ENCODE measurements around the gene RIPK1.
"Not testable (repeated sequence)": the region's sequence is repeated elsewhere in the genome, so short reads cannot be mapped to it uniquely, and the experiment has no call there.

The RIPK1 gene

GRCh38 chr6:3136292-3137011, 68.2 kb downstream of the RIPK1 start:
- DNase-seq (ENCODE audit: low spot score): no peak

- DNase-seq (ENCODE audit: low spot score): no peak
These were observed 68.9 kb downstream of the RIPK1 start for GRCh38 chr6:3137057-3137777.

GRCh38 chr6:3137873-3138272, 69.6 kb downstream of the RIPK1 start:
- DNase-seq (ENCODE audit: low spot score): not testable (repeated sequence)

- DNase-seq (ENCODE audit: low spot score): no peak
These were observed 70.0 kb downstream of the RIPK1 start for GRCh38 chr6:3138341-3138740.

- DNase-seq (ENCODE audit: low spot score): peak; percentile 75
These were observed 71.0 kb downstream of the RIPK1 start for GRCh38 chr6:3139090-3139903.

GRCh38 chr6:3140201-3140600, 71.9 kb downstream of the RIPK1 start:
- no peak for DNase-seq (ENCODE audit: low spot score)

GRCh38 chr6:3142536-3142935, 74.2 kb downstream of the RIPK1 start:
- no peak for DNase-seq (ENCODE audit: low spot score)

GRCh38 chr6:3143158-3143557, 74.9 kb downstream of the RIPK1 start:
- no peak for DNase-seq (ENCODE audit: low spot score)

- DNase-seq (ENCODE audit: low spot score): no peak
These were observed 76.3 kb downstream of the RIPK1 start for GRCh38 chr6:3144571-3144970.

- DNase-seq (ENCODE audit: low spot score): no peak
These were observed 79.8 kb downstream of the RIPK1 start for GRCh38 chr6:3147914-3148757.

- no peak for DNase-seq (ENCODE audit: low spot score)
These were observed 83.4 kb downstream of the RIPK1 start for GRCh38 chr6:3151691-3152090.

- no peak for DNase-seq (ENCODE audit: low spot score)
These were observed 84.4 kb downstream of the RIPK1 start for GRCh38 chr6:3152689-3153088.

GRCh38 chr6:3155416-3155815, 87.1 kb downstream of the RIPK1 start:
- not testable (repeated sequence) for DNase-seq (ENCODE audit: low spot score)

GRCh38 chr6:3156184-3157130, 88.2 kb downstream of the RIPK1 start:
- peak; percentile 23 for DNase-seq (ENCODE audit: low spot score)

- DNase-seq (ENCODE audit: low spot score): peak; percentile 93
These were observed 89.0 kb downstream of the RIPK1 start, which contains the start of gene TUBB2A for GRCh38 chr6:3157131-3157933. TUBB2A (minus strand) TSS chr6:3157544; CDS start chr6:3157463, 81 bp downstream.

- DNase-seq (ENCODE audit: low spot score): peak; percentile 25
These were observed 91.8 kb downstream of the RIPK1 start for GRCh38 chr6:3159805-3160781.

- DNase-seq (ENCODE audit: low spot score): no peak
These were observed 93.8 kb downstream of the RIPK1 start for GRCh38 chr6:3162067-3162497.

- peak; percentile 91 for DNase-seq (ENCODE audit: low spot score)
These were observed 94.4 kb downstream of the RIPK1 start for GRCh38 chr6:3162565-3163247.
